Measurements from ENCODE around the gene TUNAR.

The TUNAR gene

DNA sequence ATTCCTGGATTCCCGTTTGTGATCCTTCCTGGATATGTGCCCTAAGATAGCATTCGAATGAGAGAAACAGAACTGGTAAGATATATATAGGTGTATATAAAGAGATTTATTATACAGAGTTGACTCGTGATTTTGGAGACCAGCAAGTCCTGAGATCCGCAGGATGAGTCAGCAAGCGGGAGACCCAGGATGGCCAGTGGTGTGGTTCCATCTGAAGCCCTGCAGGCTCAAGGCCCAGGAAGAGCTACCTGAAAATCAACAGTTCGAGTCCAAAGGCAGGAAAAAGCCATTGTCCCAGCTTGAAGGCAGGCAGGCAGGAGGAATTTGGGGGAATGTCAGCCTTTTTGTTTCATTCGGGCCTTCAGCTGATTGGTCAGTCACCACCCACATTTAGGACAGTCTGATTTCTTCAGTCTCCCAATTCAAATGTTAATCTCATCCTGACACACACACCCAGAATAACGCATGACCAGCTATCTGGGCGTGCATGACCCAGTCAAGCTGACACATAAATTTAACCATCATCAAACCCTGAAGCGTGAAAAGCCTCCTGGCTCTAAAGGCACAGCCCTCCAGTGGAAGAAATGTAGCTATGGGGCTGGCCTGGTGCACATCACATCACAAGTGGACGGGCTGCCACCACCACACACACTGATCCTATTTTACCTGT is 44.3 kb downstream of the TUNAR start:
- Histone ChIP-seq H3K27ac (ENCODE audit: low read length) (no peak overlapping the region), H3K36me3 (ENCODE audit: insufficient read depth, low read depth, low read length) (peaks cover 10% of the 10 kb centered on the region), H3K4me1 (ENCODE audit: insufficient read depth, low read length) (peaks cover 3% of the 10 kb centered on the region; the same call in 1 of the 2 replicates), H3K4me3 (ENCODE audit: low read length) (no peak overlapping the region), H3K9me3 (ENCODE audit: insufficient read depth, low read depth, low read length) (no peaks in the 10 kb centered on the region), H3K9ac (ENCODE audit: low read depth, low read length) (no peak overlapping the region), H3K27me3 (ENCODE audit: insufficient read depth, low read length) (no peaks in the 10 kb centered on the region)

DNA sequence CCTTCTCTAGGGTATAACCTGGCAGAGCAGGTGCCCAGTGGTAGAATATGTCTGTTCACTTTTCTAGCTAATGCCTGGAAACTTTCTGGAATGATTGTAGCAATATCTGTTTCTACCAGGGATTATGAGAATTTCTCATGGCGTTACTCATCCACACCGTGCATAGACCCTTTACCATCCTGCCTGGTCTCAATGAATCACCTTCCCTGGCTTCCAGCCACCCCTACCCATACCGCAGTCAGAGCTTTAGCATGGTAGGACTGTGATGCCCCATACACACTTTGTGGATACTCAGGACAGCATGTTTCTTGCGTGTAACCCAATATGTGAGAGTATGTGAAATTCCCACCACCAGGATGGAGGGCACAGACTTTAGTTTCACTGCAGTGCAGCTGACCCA is 45.4 kb downstream of the TUNAR start:
- Histone ChIP-seq H3K9me3 (ENCODE audit: insufficient read depth, low read depth, low read length) (no peaks in the 10 kb centered on the region), H3K27ac (ENCODE audit: low read length) (no peak overlapping the region), H3K27me3 (ENCODE audit: insufficient read depth, low read length) (no peaks in the 10 kb centered on the region), H3K9ac (ENCODE audit: low read depth, low read length) (no peak overlapping the region), H3K4me3 (ENCODE audit: low read length) (no peak overlapping the region), H3K36me3 (ENCODE audit: insufficient read depth, low read depth, low read length) (peaks cover 10% of the 10 kb centered on the region), H3K4me1 (ENCODE audit: insufficient read depth, low read length) (peaks cover 3% of the 10 kb centered on the region; the same call in 1 of the 2 replicates)

DNA sequence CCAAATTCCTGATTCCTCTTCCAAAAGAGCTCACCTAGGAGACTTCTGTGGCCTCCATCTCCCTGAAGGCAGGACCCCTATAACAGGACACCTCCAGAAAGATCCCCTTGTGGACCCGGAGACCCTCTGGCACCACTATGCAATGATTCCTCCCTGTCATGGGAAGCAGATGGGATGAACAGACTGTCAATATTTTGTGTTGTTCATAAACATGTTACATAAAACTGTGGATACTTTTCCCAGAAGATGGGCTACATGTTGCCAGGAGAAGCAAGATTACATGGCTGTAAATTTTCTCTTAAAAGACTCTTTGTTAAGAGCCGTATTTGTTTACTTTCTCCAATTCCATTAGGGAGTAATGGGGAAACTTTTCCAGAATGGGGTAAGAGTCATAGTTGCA is 52.1 kb downstream of the TUNAR start:
- Histone ChIP-seq H3K9me3 (ENCODE audit: insufficient read depth, low read depth, low read length) (no peaks in the 10 kb centered on the region), H3K27me3 (ENCODE audit: insufficient read depth, low read length) (no peaks in the 10 kb centered on the region), H3K27ac (ENCODE audit: low read length) (no peak overlapping the region)

DNA sequence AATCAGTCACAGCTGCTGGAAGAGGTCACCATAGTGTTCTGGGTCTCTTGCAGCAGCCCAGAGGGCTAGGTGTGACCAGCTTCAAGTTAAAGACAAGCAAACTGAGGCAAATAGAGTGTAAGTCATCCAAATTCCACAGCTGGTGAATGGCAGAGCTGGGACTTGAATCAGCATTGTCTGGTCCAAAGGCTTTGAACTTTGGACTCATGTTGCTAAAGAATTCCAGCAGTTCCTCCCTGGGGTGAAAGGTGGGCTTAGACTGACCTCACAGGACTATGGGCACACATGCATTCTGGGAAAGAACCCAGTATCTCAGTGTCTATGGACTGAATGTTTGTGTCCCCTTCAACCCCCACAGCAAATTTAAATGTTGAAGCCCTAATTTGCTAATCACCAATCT is 54.8 kb downstream of the TUNAR start:
- no peak overlapping the region for H3K27ac ChIP-seq (ENCODE audit: low read length)

More for the DNA sequence above, 52.1 kb downstream of the TUNAR start:
- H3K4me1 ChIP-seq (ENCODE audit: insufficient read depth, low read length) = no peaks in the 10 kb centered on the region; the same call in 1 of the 2 replicates
- H3K36me3 ChIP-seq (ENCODE audit: insufficient read depth, low read depth, low read length) = no peaks in the 10 kb centered on the region
- no peak overlapping the region for H3K4me3 ChIP-seq (ENCODE audit: low read length)
- no peak overlapping the region for H3K9ac ChIP-seq (ENCODE audit: low read depth, low read length)

DNA sequence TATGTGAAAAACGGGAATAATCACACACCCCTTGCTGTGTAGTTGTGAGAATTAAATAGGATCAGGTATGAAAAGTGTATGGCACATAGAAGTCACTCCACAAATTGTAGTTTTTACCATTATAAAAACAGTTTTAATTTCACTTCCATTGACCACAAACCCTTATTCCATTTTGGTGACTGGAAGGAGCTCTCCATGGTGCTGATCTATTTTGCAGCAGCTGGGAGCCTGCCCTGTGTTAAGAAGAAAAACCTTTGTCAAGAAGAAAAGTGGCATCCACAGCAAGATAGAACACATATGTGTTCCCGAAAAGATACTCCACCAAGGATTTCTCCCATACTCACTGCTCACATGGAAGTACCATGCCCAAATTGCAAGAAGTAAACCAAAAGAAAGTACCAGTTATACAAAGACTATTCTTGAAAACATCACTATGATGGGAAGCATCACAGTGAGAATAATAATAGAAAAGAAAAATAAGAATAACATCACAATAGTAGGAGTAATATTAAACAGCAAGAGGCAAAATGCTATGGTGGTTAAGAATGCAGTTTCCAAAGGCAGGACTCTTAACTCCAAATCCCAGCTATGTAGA is 58.7 kb downstream of the TUNAR start:
- H3K4me1 ChIP-seq (ENCODE audit: insufficient read depth, low read length) = no peaks in the 10 kb centered on the region
- no peaks in the 10 kb centered on the region for H3K9me3 ChIP-seq (ENCODE audit: insufficient read depth, low read depth, low read length)
- no peak overlapping the region for H3K9ac ChIP-seq (ENCODE audit: low read depth, low read length)
- no peaks in the 10 kb centered on the region for H3K36me3 ChIP-seq (ENCODE audit: insufficient read depth, low read depth, low read length)
- no peak overlapping the region for H3K27ac ChIP-seq (ENCODE audit: low read length)
- no peak overlapping the region for H3K4me3 ChIP-seq (ENCODE audit: low read length)
- no peaks in the 10 kb centered on the region for H3K27me3 ChIP-seq (ENCODE audit: insufficient read depth, low read length)

More for the DNA sequence above, 54.8 kb downstream of the TUNAR start:
- Histone ChIP-seq H3K4me3 (ENCODE audit: low read length) (no peak overlapping the region), H3K27me3 (ENCODE audit: insufficient read depth, low read length) (no peaks in the 10 kb centered on the region), H3K9ac (ENCODE audit: low read depth, low read length) (no peak overlapping the region), H3K9me3 (ENCODE audit: insufficient read depth, low read depth, low read length) (no peaks in the 10 kb centered on the region), H3K4me1 (ENCODE audit: insufficient read depth, low read length) (no peaks in the 10 kb centered on the region; the same call in 1 of the 2 replicates), H3K36me3 (ENCODE audit: insufficient read depth, low read depth, low read length) (no peaks in the 10 kb centered on the region)

DNA sequence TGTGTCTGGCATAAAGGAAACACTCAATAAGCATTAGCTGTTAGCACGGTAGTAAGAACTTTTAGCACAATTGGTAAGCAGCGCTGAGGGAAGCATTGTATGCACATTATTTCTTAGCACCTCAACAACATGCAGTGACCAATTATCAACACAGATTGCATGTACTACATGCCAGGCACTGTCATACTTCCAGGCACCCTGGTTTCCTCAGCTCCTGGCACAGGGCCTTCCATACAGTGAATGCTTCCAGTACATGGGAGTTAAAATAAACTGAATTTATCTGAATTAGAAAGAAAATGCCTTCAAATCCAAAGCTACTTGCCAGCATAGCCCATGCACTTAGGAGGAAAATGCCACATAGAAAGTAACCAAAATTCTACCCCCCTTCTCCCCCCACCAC is 59.4 kb downstream of the TUNAR start:
- Histone ChIP-seq H3K4me3 (ENCODE audit: low read length) (no peak overlapping the region), H3K27ac (ENCODE audit: low read length) (no peak overlapping the region), H3K27me3 (ENCODE audit: insufficient read depth, low read length) (no peaks in the 10 kb centered on the region), H3K9me3 (ENCODE audit: insufficient read depth, low read depth, low read length) (no peaks in the 10 kb centered on the region), H3K4me1 (ENCODE audit: insufficient read depth, low read length) (no peaks in the 10 kb centered on the region), H3K36me3 (ENCODE audit: insufficient read depth, low read depth, low read length) (no peaks in the 10 kb centered on the region), H3K9ac (ENCODE audit: low read depth, low read length) (no peak overlapping the region)

DNA sequence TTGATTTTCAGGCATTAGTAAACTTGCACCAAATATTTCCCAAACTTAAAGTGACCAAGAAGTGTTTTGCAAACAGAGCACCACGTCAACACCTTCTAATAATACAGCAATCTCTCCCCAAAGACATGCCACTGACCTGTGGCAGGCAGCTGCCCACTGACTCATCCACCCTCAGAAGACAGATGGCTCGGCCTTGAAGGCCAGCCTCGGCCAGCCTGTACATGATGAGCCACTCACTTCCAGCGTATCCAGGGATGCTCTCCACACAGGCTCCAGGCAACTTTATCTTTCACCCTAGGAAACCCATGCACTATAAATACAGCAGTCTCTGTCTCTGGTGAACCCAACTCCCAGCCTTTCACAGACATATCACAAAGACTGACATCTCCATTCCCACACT is 62.7 kb downstream of the TUNAR start:
- H3K4me3 ChIP-seq (ENCODE audit: low read length) = no peak overlapping the region
- no peak overlapping the region for H3K27ac ChIP-seq (ENCODE audit: low read length)
- no peak overlapping the region for H3K9ac ChIP-seq (ENCODE audit: low read depth, low read length)
- no peaks in the 10 kb centered on the region for H3K27me3 ChIP-seq (ENCODE audit: insufficient read depth, low read length)
- 0 out of 2 replicates have a peak, but pooled peaks cover 3% of the 10 kb centered on the region for H3K36me3 ChIP-seq (ENCODE audit: insufficient read depth, low read depth, low read length)
- H3K4me1 ChIP-seq (ENCODE audit: insufficient read depth, low read length) = peaks cover 8% of the 10 kb centered on the region; the same call in 1 of the 2 replicates
- H3K9me3 ChIP-seq (ENCODE audit: insufficient read depth, low read depth, low read length) = peaks cover 15% of the 10 kb centered on the region

DNA sequence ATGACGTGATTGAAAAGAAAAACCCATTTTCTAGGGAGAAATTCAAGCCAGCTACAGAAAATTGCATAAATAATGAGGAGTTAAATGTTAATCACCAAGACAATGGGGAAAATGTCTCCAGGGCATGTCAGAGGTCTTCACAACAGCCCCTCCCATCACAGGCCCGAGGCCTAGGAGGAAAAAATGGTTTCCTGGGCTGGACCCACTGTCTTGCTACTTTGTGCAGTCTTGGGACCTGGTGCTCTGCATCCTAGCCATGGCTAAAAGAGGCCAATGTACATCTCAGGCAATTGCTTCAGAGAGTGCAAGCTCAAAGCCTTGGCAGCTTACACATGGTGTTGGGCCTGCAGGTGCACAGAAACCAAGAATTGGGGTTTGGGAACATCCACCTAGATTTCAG is 65.3 kb downstream of the TUNAR start:
- Histone ChIP-seq H3K4me3 (ENCODE audit: low read length) (no peak overlapping the region), H3K27ac (ENCODE audit: low read length) (no peak overlapping the region), H3K9ac (ENCODE audit: low read depth, low read length) (no peak overlapping the region), H3K36me3 (ENCODE audit: insufficient read depth, low read depth, low read length) (0 out of 2 replicates have a peak, but pooled peaks cover 3% of the 10 kb centered on the region), H3K9me3 (ENCODE audit: insufficient read depth, low read depth, low read length) (peaks cover 15% of the 10 kb centered on the region), H3K4me1 (ENCODE audit: insufficient read depth, low read length) (peaks cover 17% of the 10 kb centered on the region; the same call in 1 of the 2 replicates), H3K27me3 (ENCODE audit: insufficient read depth, low read length) (no peaks in the 10 kb centered on the region)

DNA sequence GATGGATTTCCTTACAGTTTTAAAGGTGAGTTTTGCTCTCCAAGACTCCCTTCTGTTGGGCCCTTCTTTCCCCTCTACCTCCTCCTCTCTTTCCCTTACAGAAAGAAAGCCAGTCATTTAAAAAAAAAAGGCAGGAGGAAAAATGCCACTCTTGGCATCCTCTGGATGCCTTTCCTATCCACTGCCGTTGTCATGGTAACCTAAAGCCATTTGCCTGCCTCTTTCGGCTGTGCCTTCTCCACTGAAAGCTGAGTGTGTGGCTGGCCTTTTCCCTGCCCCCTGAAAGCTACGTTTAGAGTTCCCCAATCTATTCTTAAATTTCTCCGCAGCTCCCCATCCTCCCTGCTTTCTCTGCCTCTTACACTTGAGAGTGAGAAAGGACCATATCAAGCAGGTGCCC is 67.1 kb downstream of the TUNAR start:
- no peaks in the 10 kb centered on the region for H3K27me3 ChIP-seq (ENCODE audit: insufficient read depth, low read length)
- peaks cover 26% of the 10 kb centered on the region; the same call in 1 of the 2 replicates for H3K4me1 ChIP-seq (ENCODE audit: insufficient read depth, low read length)
- H3K9ac ChIP-seq (ENCODE audit: low read depth, low read length) = no peak overlapping the region; the same call in 1 of the 2 replicates
- H3K4me3 ChIP-seq (ENCODE audit: low read length) = no peak overlapping the region
- peaks cover 15% of the 10 kb centered on the region for H3K9me3 ChIP-seq (ENCODE audit: insufficient read depth, low read depth, low read length)
- H3K27ac ChIP-seq (ENCODE audit: low read length) = no peak overlapping the region
- H3K36me3 ChIP-seq (ENCODE audit: insufficient read depth, low read depth, low read length) = 0 out of 2 replicates have a peak, but pooled peaks cover 3% of the 10 kb centered on the region

DNA sequence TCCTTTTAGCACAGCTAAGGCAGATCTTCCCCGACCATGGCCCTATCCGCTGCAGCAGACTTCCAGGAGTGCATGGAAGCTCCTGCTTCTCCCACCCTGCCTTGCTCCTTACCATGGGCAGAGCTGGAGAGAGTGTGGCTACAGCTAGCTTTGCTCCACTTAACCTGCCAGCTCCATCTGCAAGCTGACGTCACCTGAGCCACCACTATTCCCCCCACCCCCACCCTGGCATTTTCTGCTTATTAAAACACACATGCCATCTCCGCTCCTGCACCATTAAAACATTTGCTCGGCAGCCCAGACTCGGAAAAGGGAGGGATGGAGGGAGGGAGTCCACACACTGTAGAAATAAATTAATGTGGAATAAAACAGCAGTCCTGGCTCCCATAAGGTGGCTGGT is 67.8 kb downstream of the TUNAR start:
- Histone ChIP-seq H3K9ac (ENCODE audit: low read depth, low read length) (no peak overlapping the region), H3K4me3 (ENCODE audit: low read length) (no peak overlapping the region), H3K27me3 (ENCODE audit: insufficient read depth, low read length) (no peaks in the 10 kb centered on the region), H3K27ac (ENCODE audit: low read length) (peak overlapping the region; percentile 8), H3K36me3 (ENCODE audit: insufficient read depth, low read depth, low read length) (0 out of 2 replicates have a peak, but pooled peaks cover 3% of the 10 kb centered on the region), H3K4me1 (ENCODE audit: insufficient read depth, low read length) (peaks cover 34% of the 10 kb centered on the region; the same call in 1 of the 2 replicates), H3K9me3 (ENCODE audit: insufficient read depth, low read depth, low read length) (peaks cover 15% of the 10 kb centered on the region)

DNA sequence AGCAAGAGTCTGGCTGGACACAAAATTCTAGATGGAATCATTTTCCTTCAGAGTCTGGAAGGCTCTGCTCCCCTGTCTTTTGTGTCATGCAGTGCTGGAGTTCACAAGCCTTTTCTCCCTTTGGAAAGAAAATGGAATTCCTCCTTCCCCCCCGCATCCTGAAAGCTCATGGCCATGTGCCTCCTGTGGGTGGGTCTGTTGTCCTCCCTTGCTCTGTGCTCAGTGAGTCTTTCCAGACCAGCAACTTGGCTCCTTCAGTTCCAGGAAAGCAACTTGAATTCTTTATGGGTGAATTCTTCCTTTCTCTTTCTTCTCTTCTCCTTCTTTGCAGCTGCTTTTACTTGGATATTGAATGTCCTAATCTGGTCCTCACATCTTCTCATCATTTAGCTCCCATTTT is 70.2 kb downstream of the TUNAR start:
- Histone ChIP-seq H3K9me3 (ENCODE audit: insufficient read depth, low read depth, low read length) (peaks cover 10% of the 10 kb centered on the region), H3K27ac (ENCODE audit: low read length) (peak overlapping the region; percentile 30), H3K4me3 (ENCODE audit: low read length) (no peak overlapping the region)

DNA sequence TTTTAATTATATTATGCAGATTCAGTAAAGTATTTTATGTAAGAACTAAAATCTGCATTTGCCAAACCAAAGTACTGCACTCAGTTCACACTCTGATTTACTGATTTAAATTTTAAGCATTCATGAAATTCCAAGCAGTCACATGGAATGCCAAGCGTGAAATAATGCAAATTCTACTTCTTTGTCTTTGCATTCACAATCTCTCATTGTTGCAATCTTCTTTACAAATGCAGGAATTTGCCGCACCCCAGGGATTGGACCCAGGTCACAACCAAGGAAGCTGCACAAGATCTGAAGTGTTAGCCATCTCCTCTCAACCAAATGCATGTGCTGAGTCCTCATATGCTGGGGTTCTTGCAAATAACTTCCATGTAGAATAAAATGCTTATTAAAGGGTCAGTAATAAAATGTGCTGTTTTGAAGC is 71.9 kb downstream of the TUNAR start:
- Histone ChIP-seq H3K27me3 (ENCODE audit: insufficient read depth, low read length) (no peaks in the 10 kb centered on the region), H3K4me1 (ENCODE audit: insufficient read depth, low read length) (peaks cover 33% of the 10 kb centered on the region; the same call in 1 of the 2 replicates), H3K36me3 (ENCODE audit: insufficient read depth, low read depth, low read length) (no peaks in the 10 kb centered on the region), H3K27ac (ENCODE audit: low read length) (peak overlapping the region; percentile 78), H3K9ac (ENCODE audit: low read depth, low read length) (peak overlapping the region; percentile 65), H3K4me3 (ENCODE audit: low read length) (peak overlapping the region; percentile 48; the same call in 1 of the 2 replicates), H3K9me3 (ENCODE audit: insufficient read depth, low read depth, low read length) (no peaks in the 10 kb centered on the region)

More for the DNA sequence above, 70.2 kb downstream of the TUNAR start:
- Histone ChIP-seq H3K4me1 (ENCODE audit: insufficient read depth, low read length) (peaks cover 36% of the 10 kb centered on the region; the same call in 1 of the 2 replicates), H3K27me3 (ENCODE audit: insufficient read depth, low read length) (no peaks in the 10 kb centered on the region), H3K9ac (ENCODE audit: low read depth, low read length) (peak overlapping the region; percentile 21; the same call in 1 of the 2 replicates), H3K36me3 (ENCODE audit: insufficient read depth, low read depth, low read length) (0 out of 2 replicates have a peak, but pooled peaks cover 3% of the 10 kb centered on the region)

Data from iPS-20b (cell line).